HG03432 (cell line): Measurements from ENCODE around the gene ARHGAP8.

Source experiments
- ATAC-seq: cut with Tn5 transposase; IDR thresholded peaks from one replicate; pipeline ENCODE4 v1.9.1; 2021; ENCODE audit warnings: mild to moderate bottlenecking, moderate library complexity; ENCODE audit not compliant: unreplicated experiment

Gene ARHGAP8

DNA sequence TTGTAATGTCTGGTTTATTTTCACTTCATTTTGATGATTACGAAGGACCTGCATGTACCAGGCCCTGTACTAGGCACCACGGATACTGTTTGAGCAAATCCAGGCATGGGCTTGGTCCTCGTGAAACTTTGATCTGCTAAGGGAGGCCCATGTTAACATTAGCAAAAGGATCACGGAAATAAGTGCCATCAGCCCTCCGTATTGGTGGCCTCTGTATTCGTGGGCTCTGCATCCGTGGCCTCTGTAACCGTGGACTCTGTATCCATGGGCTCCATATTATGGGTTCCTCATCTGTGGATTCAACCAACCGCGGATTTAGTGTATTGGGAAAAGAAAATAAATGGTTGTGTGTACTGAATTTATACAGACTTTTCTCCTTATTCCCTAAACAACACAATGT, 8.7 kb downstream of the ARHGAP8 start:
- no peak for ATAC-seq

DNA sequence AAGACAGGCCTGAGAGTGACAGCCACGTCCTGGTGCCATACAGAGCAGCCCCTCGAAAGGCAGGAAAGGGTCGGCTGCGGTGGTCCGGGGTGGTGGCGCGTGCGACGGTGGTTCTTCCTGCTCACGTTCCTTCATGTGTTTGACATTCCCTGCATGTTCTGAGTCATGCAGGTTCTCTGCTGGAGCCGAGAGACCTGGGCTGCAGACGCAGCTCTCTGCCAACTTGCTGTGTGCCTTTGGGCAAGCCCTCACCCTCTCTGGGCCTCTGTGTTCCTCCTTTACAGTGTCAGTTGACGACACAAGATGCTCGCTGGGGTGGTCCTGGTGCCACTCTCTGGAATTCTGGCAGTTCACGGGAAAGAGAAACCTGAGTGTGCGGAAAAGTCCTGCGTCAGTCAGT, 12.0 kb downstream of the ARHGAP8 start:
- ATAC-seq, result no peak

DNA sequence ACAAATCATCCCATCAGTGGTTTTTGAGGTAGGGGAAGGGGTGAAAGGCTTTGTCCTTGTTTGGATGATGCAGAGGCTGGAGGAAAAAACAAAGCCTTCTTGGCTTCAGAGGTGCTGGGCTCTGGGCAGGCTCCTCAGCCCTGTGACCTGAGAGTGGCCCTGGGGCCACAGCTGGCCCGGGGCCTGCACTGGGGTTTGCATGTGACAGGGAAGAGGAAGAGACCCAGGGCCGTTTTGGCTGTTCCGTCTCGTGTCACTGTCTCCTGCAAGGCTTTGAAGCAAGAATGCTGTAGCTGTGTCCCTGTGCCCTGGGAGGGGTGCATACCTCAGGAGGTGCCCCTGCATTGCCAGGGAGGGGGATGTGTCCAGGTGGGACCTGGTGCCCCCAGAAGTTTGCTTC, 12.6 kb downstream of the ARHGAP8 start:
- no peak for ATAC-seq

DNA sequence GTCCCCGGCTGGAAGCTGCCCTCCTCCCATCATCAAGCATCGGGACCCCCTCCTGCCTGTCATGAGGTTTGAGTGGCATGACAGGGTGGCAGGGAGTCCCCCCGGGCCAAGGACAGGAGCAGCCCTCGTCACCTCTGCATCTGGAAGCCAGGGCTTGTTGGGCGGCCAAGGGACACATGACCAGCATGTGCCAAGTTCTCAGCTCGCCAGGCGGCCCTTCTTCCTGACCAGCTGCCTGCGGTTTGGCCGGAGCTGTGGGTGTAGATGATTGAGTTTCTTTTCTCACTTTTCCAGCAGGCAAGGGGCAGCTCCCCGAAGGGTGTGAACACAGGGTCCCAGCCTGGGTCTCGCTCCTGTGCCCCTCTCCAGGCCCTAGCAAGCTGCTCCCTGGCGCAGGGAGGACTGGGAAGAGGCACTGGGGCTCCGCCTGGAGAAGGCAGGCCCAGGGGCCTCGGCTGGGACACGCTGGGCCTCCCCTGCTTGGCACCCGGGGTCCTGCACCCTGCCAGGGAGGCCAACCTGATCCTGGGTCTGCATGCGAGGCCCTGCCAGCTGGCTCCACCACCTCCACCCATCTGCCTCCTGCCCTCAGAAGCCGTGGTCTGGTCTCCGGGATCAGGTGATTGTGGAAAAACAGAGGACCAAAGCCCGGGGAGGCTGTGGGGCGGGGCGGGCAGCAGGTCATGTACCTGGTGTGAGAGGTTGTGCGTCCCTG, 13.4 kb downstream of the ARHGAP8 start:
- ATAC-seq, result no peak

DNA sequence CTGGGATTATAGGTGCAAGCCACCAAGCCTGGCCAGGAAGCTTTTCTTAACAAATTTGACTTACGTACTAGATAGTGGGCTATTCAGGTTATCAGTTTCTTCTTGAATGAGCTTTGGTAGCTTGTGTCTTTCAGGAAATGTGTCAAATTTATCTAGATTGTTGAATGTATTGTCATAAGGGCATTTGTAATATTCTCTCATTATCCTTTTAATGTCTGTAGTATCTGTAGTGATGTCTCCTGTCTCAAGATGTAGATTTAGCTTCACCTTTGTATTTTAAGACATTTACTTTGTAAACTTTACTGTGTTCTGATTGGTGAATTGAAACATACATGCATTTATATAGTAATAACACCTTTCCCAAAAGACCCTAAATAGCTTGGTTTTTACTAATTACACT, 20.7 kb downstream of the ARHGAP8 start:
- ATAC-seq, result no peak

DNA sequence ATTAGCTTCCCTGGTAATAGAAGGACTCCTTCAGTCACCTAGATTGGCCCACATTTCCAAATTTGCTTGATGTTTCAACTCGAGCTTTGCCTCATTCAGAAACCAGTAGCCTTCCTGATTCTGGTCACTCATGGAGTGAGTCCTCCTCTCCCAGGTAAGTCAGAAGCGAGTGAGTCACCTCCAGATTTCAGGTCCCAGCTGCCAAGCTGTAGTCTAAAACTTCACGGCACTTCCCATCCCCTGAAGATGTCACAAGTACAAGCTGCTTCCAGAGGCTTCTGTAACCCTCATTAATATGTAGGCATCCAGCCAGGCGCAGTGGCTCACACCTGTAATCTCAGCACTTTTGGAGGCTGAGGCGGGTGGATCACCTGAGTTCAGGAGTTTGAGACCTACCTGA, 23.5 kb downstream of the ARHGAP8 start:
- ATAC-seq, result no peak

DNA sequence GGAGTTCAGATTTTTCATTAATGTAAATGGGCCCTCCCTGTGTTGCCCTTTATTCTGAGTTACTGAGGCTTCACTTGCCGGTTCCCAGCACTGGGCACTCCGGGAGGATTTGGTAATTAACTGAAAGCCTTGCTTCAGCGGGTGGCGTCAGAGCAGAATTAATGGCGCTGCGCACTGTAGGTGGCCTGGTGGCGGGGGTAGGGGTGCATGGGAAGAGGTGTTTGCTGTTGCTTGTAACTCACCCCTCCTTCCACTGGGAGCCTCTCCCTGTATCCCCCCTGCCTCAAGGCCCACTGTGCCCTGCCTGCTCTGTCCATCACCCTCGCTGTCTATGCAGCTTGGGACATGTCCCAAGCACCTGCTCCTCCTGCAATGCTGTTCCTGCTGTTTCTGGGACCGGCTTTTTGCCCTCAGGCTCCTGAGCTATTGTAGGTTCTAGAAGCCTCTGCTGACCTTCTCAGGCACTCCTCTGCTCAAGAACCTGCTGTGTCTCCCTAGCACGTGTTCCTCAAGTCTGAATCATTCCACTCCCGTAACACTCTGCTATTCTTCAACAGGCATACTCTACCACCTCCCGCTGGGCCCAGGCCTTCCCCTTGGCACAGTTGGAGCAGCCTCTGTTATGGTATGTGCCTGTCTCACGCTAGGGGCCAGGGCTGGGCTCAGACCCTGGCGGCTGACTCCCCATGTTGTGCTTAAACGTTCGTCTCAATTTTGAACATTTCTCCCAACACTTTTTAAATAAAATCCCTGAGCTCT, 24.4 kb downstream of the ARHGAP8 start:
- ATAC-seq, result no peak

DNA sequence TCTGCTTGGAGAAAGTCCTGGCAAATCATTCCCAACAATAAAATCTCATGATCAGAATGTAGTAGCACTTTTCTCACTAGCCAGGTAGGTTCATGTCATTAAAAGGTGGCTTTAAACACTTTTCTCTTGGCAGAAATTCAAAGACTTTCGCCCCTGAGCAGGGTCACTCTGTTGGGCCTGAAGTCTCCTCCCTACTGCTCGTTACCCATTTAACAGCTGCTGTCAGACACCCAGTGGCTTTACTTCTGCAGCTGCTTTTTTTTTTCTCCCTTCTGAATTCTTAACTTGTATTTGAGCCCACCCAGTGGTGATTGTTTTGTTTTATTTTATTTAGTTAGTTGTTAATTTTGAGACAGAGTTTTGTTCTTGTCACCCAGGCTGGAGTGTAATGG, 25.0 kb downstream of the ARHGAP8 start:
- no peak for ATAC-seq

DNA sequence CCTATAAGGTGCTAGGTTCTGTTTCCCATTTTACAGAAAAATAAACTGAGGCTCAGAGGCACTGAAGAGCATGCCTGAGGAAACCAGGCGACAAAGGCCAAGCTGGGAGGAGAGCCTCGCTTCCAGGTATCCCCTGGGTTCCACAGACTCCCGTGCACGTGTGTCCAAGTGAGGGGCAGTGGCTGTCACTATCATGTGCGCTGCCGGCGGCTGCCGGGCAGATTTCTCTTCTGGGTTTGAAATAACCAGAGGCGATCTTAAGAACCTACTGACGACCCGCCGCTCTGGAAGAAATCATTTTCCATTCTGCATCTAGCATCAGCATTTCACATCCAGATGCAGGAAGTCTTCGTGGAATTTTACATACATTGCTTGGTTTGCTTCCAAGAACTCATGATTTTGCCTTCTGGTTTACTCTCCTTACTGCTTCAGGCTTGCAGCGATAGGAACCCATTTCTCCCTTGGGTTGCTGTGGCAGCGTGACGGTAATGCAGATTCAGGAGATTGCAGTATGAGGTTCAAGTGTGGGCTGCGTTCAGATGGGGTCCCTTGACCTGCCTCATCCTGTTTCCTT, 28.6 kb downstream of the ARHGAP8 start:
- no peak for ATAC-seq

DNA sequence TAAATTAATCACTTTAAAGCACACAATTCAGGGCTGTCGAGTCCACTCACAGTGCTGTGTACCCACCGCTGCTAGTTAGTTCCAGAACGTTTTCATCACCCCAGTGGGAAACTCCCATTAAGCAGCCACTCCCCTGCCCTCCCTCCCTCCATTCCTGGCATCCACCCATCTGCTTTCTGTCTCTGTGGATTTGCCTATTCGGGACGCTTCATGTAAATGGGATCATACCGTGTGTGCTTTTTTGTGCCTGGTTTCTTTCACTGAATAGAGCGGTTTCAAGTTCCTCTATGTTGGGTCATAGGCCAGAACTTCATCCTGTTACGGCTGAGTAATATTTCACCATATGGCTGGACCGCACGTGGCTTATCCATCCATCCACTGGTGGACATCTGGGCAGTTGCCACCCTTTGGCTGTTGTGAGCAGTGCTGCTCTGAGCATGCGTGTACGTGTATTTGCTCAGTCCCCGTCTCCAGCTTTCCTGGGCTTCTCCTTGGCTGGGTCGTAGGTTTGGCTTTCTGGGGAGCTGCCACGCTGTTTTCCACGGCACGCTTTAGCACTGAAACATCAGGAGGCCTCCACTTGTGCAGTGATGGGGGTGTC, 30.1 kb downstream of the ARHGAP8 start:
- no peak for ATAC-seq

DNA sequence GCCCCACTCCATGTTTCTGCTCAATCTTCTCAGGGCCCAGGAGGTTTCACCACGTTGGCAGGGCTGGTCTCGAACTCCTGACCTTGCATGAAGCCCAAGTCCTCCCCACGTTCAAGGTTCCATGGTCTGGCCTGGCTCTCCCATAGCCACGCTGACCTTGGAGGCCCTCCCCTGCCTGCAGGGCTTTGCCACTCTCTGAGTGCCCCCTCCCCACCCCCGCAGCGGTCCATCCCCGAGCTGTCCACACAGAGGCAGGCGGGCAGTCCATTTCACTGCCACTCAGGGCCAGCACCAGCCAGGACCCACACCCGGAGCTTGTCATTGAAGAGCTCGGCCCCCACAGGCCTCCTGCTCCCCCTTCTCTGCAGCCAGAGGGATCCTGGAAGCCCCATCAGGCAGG, 30.7 kb downstream of the ARHGAP8 start:
- ATAC-seq, result no peak

DNA sequence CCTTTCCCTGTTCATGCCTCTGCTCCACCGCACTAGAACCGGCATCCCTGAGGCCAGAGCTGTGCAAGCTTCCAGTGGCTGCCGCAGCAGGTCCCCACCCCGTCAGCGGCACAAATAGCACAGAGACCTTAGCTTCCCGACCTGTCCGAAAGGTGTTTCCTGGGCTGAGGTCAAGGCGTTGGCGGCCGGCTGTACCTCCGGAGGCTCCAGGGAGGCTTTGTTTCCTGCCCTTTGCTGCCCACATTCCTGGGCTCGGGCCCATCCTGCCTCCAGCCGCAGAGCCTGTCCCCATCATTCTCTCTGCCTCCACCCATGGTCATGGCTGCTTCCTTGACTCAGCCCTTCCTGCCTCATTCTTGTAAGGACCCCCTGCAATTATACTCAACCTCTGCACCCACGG, 31.2 kb downstream of the ARHGAP8 start:
- no peak for ATAC-seq

DNA sequence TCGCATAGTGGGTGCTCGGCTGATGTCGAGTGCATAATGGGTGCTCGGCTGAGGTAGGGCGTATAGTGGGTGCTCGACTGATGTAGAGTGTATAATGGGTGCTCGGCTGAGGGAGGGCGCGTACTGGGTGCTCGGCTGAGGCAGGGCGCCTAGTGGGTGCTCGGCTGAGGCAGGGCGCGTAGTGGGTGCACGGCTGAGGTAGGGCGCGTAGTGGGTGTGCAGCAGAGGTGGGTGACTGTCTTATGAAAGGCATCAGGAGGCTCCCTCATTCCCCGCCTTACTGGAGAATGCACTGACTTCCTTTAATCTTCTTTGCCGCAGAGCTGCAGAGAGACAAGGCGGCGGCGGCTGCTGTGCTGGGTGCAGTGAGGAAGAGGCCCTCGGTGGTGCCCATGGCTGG, 33.8 kb downstream of the ARHGAP8 start:
- no peak for ATAC-seq

DNA sequence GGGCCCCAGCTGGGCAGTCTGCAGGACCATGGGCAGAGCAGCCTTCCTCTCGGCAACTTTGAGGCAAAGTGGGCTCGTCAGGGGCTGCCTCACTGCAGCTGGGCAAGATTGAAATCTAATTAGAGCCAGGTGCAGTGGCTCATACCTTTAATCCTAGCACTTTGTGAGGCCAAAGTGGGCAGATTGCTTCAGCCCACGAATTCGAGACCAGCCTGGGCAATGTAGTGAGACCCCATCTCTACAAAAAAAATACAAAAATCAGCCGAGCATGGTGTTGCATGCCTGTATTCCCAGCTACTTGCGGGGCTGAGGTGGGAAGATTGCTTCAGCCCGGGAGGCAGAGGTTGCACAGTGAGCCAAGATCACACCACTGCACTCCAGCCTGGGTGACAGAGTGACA, 34.2 kb downstream of the ARHGAP8 start:
- no peak for ATAC-seq

DNA sequence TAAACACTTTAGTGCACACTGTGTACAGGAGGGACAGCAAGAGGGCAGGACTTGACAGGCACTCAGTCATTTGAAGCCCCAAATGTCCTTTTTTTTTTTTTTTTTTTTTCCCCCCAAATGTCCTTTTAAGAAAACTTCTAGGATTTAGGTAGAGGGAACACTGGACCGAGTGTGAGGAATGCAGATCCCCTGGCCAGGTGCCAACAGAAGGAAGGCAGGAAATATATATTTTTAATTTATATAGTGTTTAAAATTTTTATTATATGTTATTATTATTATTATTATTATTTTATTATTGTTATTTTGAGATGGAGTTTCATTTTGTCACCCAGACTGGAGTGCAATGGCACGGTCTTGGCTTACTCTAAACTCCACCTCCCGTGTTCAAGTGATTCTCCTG, 35.5 kb downstream of the ARHGAP8 start:
- no peak for ATAC-seq

DNA sequence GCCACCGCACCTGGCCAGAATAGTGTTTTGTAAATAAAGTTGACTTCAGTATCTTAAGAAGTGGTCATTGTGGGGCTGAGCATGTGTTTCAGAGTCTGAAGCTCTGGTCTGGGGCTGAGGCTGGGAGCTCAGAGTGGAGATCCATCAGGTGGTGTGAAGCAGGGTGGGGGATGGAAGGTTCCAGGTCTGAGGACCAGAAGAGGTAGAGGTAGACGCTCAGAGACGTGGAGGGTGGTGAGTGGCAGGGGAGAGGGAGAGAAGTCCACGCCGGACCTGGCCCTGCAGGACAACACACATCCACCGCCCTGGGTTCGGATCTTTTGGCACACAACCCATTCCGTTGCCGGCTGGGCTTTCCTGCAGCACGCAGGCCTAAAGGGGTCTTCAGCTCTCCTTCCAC, 40.7 kb downstream of the ARHGAP8 start:
- no peak for ATAC-seq

DNA sequence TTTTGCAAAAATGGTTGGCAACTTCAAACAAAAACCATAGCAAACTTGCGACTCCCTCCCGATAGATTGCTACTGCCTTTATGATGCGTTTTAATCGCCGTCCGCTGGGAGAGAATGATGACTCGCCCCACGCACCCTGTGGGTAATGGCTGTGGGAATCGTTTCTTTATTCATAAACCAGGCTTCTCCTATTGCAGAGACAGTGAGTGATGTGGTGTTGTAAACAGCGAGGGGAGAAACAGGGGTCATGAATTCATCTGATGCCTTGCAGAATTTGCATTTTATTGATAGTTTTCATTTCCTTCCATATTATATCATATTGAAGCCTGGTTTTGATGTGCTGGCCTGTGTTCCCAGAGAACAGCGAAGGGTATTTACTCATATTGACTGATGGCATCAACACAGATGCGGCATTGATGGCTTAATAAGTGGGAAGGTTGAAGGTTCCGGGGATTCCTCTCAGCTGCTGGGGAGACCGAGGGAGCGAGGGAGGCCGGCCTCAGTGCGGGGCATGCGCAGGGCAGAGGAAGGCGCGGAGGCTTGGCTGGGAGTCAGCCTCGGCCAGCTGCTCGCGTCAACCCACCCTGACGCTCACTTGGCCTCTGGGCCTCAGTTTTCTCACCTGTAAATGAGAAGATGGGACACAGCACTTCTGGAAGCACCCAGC, 41.3 kb downstream of the ARHGAP8 start:
- ATAC-seq, result no peak

DNA sequence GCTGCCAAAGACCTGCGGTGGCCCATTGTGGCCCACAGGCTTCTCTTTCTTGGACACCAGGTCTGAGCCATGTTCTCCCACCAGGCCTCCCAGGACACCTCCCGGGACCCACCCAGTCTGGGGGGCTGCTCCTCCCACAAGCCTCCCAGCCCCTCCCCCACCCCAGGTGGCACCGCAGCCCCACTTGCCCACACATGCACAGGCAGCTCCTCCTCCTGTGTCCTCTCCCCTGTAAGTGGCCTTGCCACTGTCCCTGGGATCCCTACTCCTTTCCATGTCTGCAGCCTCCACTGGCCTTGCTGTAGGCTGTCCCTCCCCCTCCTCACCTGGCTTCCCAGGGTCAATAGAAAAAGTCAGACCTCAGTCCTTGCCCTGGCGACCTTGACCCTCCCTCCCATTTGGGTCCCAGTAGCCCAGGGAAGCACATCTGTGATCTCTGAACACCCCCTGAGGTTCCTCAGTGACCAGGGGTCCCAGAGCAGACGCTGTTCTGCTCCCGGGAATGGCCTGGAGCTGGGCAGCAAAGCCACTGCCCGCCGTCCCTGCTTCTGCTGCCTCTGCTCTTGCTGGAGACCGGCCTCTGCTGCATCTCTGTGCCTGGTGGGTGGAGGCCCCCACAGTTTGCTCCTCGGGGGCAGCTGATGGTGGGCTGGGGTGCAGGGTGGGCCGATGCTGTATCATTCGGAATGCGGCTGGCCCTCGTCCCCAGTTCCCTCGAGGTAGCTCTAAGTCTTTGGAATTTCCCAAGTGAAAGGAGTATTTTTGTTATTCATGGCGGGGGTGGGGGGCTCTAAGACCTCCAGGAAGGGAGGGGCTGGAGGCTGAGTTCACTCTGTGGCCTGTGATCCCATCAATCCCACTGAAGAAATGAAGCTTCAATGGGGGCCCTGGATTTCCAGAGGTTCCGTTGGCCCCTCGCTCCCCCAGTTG, 43.6 kb downstream of the ARHGAP8 start:
- ATAC-seq, result no peak

DNA sequence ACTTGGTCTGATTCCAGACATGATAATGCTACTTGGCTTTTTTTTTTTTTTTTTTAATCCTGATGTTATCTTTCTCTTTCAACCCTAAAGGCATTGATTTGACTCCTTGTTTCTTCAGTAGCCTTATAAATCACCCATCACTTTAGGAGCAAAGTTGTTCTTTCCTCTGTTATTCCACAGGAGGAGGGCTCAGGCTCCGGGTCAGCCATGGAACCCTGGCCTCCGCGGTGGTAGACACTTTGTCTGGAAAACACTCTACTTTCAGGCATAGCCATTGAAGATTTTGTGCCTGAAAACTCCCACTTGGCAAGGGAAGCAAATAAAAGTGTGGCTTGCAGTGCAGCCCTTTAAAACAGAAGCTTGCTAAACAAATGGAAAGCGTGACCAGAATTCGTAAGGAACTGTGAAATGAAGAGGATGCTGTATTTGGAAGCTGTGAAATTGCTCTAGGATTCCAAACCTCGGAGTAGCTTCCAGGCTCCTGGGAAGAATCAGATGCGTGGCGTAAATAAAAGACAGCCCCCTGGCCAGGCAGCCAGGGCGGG, 44.9 kb downstream of the ARHGAP8 start:
- ATAC-seq, result no peak
